Large intestine (tissue), 3 donors: ENCODE measurements around the gene OTX1. TPM values are rescaled to one million over a fixed set of nuclear protein-coding genes. Genes with fewer than 3 reads are reported as not detected.
"Not testable (repeated sequence)": the region's sequence is repeated elsewhere in the genome, so short reads cannot be mapped to it uniquely, and the experiment has no call there.

Experiments
- DNase-seq, 2 donors: peaks; one replicate each; pipeline versions ENCODE4 v3.0.0 to v3.0.0-alpha.2; 2013
- H3K27ac ChIP-seq: one replicate; pipeline ENCODE4 v1.5.1; 2013; ENCODE audit warnings: low read length
- H3K27me3 ChIP-seq: 2 replicates; pipeline ENCODE4 v1.6.1; 2013; ENCODE audit warnings: low read length; ENCODE audit not compliant: control insufficient read depth, insufficient read depth
- H3K36me3 ChIP-seq: 2 replicates; pipeline ENCODE4 v1.6.1; 2013; ENCODE audit warnings: low read length; ENCODE audit not compliant: control insufficient read depth, insufficient read depth
- H3K4me1 ChIP-seq: one replicate; pipeline ENCODE4 v1.6.1; 2013; ENCODE audit warnings: low read length; ENCODE audit not compliant: control insufficient read depth, insufficient read depth
- H3K4me3 ChIP-seq: one replicate; pipeline ENCODE4 v1.5.1; 2013; ENCODE audit warnings: low read length
- H3K9me3 ChIP-seq: one replicate; pipeline ENCODE4 v1.6.1; 2013; ENCODE audit warnings: mild to moderate bottlenecking, low read depth, low read length, moderate library complexity; ENCODE audit not compliant: control insufficient read depth
- WGBS: methylation state at CpG from one replicate; pipeline ENCODE4 v1.1.5; 2013; ENCODE audit warnings: low lambda C conversion rate; ENCODE audit not compliant: insufficient coverage; 5-methylcytosine and 5-hydroxymethylcytosine counted together
- polyA plus RNA-seq: library from polyadenylated mRNA; unstranded; fragments of 120-200 nt; gene quantifications from one replicate; pipeline ENCODE4 v1.2.1, GENCODE V29; 2013

Gene OTX1
- polyA plus RNA-seq, 1 donor: 0.04 TPM

DNA sequence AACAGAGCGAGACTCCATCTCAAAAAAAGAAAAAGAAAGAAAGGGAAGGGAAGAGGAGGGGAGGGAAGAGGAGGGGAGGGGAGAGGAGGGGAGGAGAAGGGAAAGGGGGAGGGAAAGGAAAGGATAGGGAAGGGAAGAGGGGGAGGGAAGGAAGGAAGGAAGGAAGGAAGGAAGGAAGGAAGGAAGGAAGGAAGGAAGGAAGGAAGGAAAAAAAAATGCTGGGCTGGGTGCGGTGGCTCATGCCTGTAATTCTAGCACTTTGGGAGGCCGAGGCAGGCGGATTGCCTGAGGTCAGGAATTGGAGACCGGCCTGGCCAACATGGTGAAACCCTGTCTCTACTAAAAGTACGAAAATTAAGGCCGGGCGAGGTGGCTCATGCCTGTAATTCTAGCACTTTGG lies 30.9 kb upstream of the OTX1 start:
- H3K4me1 ChIP-seq, DNase-seq, H3K4me3 ChIP-seq, H3K9me3 ChIP-seq, H3K27me3 ChIP-seq, H3K36me3 ChIP-seq, H3K27ac ChIP-seq: not testable (repeated sequence)
- 100% methylated on average over 3 of the region's 8 CpGs for WGBS

DNA sequence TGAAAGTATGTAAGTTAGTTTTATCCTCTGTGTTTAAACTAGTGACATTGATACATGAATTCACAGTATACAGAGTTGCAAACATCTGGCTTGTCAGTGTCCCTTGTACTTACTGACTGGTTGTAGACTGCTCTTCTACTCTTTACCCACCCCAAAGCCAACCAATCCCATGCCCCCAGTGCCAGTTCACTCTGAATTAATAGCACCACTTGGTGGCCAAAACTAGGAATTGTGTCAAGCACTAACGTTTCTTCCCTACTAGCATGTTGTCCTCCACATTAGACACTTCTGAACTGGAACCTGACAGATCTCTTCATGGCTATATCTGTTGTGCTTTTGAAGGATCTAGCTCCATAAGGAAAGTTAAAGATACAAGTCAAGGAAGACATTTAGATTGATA lies 27.2 kb upstream of the OTX1 start:
- H3K9me3 ChIP-seq: no peaks in the 10 kb centered on the region
- DNase-seq: peak in 1 of 2 donors; percentile 9
- H3K4me3 ChIP-seq: no peak overlapping the region
- no peaks in the 10 kb centered on the region for H3K4me1 ChIP-seq
- no CpG with 5 or more reads among the region's 1 CpG for WGBS
- no peaks in the 10 kb centered on the region for H3K27me3 ChIP-seq
- H3K27ac ChIP-seq: no peak overlapping the region
- H3K36me3 ChIP-seq: peaks cover 11% of the 10 kb centered on the region

DNA sequence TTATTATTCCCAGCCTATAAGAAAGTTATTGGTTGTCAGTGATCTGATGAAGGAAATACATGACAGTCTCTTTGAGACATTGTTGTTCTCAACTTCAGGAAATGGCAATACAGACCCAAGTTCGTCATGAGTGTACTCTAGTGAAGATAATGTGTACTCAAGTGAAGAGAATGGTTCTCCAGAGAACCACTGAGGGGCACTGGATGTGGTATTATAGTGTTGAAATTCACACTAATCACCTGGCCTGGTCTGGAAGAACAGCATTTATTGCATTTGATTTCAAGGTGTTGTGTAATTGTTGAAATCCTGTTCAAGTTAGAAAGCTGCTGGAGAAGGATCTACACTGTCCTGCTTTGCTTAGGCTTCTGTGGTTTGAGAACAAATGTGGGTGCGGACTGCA lies 23.4 kb upstream of the OTX1 start:
- Histone ChIP-seq H3K27ac (no peak overlapping the region), H3K36me3 (peaks cover 10% of the 10 kb centered on the region), H3K4me1 (no peaks in the 10 kb centered on the region), H3K27me3 (no peaks in the 10 kb centered on the region), H3K4me3 (no peak overlapping the region), H3K9me3 (no peaks in the 10 kb centered on the region)
- WGBS: no CpG with 5 or more reads among the region's 2 CpGs
- DNase-seq: no peak

DNA sequence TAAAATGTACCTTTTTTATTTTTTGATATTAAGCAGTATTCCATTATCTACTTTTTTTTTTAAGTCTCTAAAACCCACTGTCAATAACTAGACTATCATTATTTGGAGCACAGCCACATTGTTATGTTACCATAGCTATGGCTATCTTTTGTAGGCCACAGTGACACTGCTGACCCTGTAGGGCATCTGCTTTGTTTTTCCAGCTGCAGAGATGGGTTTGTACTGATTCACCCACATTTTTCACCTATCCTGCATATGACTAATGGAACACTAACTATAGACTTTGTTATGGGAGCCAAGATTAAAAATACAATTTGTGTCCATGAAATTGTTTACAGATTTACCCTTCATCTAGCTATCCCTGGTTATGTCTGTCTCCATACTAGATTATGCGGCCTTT lies 21.6 kb upstream of the OTX1 start:
- Histone ChIP-seq H3K27ac (no peak overlapping the region), H3K4me1 (no peaks in the 10 kb centered on the region), H3K27me3 (no peaks in the 10 kb centered on the region), H3K36me3 (peaks cover 10% of the 10 kb centered on the region), H3K9me3 (no peaks in the 10 kb centered on the region), H3K4me3 (no peak overlapping the region)
- WGBS: no CpG with 5 or more reads among the region's 1 CpG
- DNase-seq: no peak

DNA sequence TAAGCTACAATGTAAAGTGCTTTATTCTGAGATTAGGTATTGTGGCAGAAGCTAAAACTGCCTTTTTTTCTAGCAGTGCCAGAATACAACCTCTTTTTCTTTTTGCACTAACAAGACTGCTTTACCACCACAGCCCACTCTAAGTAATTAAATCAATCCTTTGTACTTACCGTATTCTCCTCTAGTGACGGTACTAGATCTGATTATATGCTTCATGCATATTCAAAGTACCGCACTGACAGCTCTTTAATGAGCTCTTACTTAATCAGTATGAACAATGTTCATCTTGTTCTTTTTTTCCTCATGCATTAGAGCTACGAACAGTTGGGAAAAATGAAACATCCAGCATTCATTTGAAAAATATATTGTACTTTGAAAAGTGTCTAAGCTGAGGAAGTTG lies 16.1 kb upstream of the OTX1 start:
- Histone ChIP-seq H3K4me1 (no peaks in the 10 kb centered on the region), H3K36me3 (no peaks in the 10 kb centered on the region), H3K9me3 (no peaks in the 10 kb centered on the region), H3K27ac (no peak overlapping the region), H3K4me3 (no peak overlapping the region), H3K27me3 (no peaks in the 10 kb centered on the region)
- no peak for DNase-seq
- WGBS: 94% methylated on average over 3 of the region's 4 CpGs

DNA sequence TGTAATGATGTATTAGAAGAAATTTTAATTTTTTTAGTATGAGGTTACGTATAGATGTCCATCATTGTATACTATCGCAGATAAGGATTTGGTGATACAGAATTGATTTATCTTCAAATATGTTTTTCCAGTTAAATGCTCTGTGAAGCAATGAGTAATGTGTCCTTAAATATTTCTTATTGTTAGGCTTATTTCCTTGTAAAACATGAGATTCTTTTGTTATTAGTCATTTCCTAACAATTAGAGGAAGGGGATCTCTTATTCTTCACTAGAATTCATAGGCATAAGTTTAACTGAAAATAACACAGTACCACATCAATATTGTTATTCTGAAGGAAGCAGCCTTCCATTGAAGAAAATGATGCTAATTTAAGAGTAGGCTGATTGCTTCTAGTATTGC lies 15.5 kb upstream of the OTX1 start:
- H3K36me3 ChIP-seq: no peaks in the 10 kb centered on the region
- no peaks in the 10 kb centered on the region for H3K27me3 ChIP-seq
- no peaks in the 10 kb centered on the region for H3K9me3 ChIP-seq
- H3K4me1 ChIP-seq: no peaks in the 10 kb centered on the region
- WGBS: 100% methylated on average over 2 of the region's 2 CpGs
- H3K27ac ChIP-seq: no peak overlapping the region
- DNase-seq: no peak
- H3K4me3 ChIP-seq: no peak overlapping the region

DNA sequence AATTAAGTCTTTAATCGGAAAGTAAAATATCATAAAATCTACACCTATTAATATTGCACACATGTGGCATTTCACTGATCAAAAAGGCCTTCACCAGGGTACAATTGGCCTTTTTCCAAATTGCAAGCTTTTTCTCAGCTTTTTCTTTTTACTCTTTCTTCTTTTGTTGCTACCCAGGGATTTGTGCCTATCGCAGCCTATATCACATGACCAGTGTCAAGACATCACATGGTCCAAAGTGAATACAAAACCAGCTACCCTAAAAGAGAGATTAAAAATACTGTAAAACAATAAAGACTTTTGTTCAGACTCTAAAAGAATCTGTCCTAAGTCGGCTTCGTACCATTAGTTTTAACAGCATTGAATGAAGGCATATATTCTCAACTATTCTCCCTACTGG lies 15.0 kb upstream of the OTX1 start:
- Histone ChIP-seq H3K36me3 (no peaks in the 10 kb centered on the region), H3K9me3 (no peaks in the 10 kb centered on the region), H3K27ac (no peak overlapping the region), H3K4me1 (no peaks in the 10 kb centered on the region), H3K27me3 (no peaks in the 10 kb centered on the region), H3K4me3 (no peak overlapping the region)
- no peak for DNase-seq
- WGBS: 94% methylated on average over 2 of the region's 4 CpGs

DNA sequence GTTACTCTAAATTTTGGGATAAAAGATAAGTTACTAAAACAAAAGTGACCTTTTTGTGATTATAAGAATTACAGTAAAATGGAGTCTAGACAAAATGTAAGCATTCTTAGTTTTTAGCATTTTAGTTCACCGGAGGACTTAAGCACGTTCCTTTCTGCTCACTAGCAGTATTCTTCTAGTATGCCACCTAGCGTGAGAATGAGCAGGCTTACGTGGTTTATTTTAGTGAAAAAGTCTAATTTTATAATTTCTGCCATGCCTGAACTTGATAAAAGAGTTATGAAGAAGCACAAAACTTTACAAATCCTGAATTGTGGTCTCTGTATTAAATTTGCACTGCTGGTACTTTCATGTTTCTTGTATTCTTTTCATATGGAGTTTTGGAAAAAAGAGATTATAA lies 12.6 kb upstream of the OTX1 start:
- no peaks in the 10 kb centered on the region for H3K27me3 ChIP-seq
- H3K4me1 ChIP-seq: no peaks in the 10 kb centered on the region
- H3K36me3 ChIP-seq: no peaks in the 10 kb centered on the region
- no peaks in the 10 kb centered on the region for H3K9me3 ChIP-seq
- H3K27ac ChIP-seq: no peak overlapping the region
- no peak for DNase-seq
- no peak overlapping the region for H3K4me3 ChIP-seq
- 94% methylated on average over 4 of the region's 4 CpGs for WGBS

DNA sequence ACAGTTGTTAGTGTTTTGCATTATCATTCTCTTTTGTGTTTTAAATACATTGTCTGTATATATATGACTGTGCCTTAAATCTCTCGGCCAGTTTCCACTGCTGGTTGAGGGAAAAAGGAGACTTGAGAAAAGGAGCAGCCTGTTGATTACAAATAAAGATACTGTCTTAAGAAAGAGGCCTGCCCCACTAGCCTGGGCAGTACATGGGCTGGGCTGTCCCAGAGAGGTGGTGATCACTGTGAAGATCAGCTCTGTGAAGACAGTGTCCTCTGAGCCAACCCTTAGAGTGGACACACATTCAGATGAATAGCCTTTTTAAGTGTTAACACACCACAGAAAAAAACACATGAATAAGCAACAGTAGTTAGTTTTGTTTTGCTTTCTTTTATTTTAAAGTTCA lies 10.0 kb upstream of the OTX1 start:
- H3K36me3 ChIP-seq: no peaks in the 10 kb centered on the region
- H3K27me3 ChIP-seq: peaks cover 10% of the 10 kb centered on the region
- H3K4me3 ChIP-seq: no peak overlapping the region
- WGBS: no CpG with 5 or more reads among the region's 1 CpG
- H3K4me1 ChIP-seq: no peaks in the 10 kb centered on the region
- H3K9me3 ChIP-seq: no peaks in the 10 kb centered on the region
- DNase-seq: no peak
- H3K27ac ChIP-seq: no peak overlapping the region

DNA sequence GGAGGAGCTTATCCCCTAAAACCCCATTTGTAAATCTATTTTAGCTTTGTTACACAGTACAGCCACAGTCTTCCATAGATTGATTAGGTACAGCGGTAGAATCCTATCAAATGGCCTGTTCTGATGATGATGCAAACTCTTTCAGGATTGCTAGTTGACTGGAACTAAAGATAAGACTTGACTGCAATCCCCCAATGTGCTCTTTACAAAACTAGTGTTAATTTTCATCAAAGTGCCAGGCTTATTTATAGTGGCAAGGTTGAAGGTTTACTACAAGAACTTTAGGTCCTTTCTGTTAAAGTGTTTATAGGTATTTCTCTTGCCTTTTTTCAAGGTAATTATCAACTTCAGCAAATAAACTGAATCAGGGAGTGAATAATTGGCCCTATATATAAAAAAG lies 9.0 kb upstream of the OTX1 start:
- peaks cover 19% of the 10 kb centered on the region for H3K27me3 ChIP-seq
- H3K9me3 ChIP-seq: no peaks in the 10 kb centered on the region
- H3K4me3 ChIP-seq: no peak overlapping the region
- no peaks in the 10 kb centered on the region for H3K36me3 ChIP-seq
- no peak overlapping the region for H3K27ac ChIP-seq
- no CpG with 5 or more reads among the region's 1 CpG for WGBS
- H3K4me1 ChIP-seq: no peaks in the 10 kb centered on the region
- no peak for DNase-seq

DNA sequence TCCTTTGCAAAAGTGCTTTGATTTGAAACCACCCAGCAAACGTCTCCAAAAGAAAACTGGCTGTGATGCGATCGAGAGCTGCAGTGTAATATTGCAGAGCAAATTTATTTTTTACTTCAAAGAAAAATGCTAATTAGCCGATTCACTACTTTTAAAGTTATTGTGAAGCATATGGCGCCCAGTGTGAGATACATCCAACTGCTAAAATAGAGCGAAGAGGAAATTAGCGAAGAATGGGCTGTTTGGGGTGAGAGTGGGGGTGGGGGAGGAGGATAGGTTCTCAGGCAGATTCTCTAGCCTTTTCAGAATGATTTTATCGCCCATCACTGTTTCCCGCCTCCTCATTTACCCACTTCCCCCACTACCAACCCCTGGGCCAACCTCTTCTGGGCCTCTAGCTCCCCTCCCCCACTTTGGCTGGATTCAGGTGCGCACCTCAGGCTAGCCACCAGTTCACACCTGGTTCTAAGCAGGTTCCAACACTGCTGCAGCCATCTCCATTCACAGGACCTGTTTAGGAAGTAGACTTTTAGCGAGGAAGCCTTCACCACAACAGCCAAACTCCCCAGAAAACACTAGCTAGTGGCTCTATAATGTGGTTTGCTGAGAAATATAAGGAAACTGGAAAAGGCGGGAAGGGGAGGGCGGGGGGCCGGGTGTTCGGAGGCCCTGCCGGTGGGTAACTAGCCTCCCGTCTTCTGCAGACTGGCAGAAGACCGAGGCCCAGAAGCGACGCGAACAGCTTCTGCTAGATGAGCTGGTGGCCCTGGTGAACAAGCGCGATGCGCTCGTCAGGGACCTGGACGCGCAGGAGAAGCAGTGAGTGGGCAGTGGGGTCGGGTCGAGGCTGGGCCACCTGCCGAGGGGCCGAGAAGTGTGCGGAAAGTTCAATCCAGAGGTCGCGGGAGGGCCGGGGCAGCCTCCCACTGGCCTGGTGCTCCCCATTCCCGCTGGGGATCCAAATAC lies 6.0 kb upstream of the OTX1 start:
- no peak for DNase-seq
- Histone ChIP-seq H3K27ac (no peak overlapping the region), H3K9me3 (peaks cover 15% of the 10 kb centered on the region), H3K4me1 (peaks cover 11% of the 10 kb centered on the region), H3K4me3 (no peak overlapping the region), H3K36me3 (no peaks in the 10 kb centered on the region), H3K27me3 (peaks cover 49% of the 10 kb centered on the region)
- 93% methylated on average over 3 of the region's 36 CpGs for WGBS
